Neural cell (in vitro differentiated cells): ENCODE measurements around the gene CAPN10.

Experiments used
- EZH2 ChIP-seq: fragments of 200-600, 300-800 bp; shearing (Covaris generic), sonication (generic); IDR thresholded peaks from 2 replicates; pipeline ENCODE4 v1.6.1; 2014; ENCODE audit warnings: antibody characterized with exemption, low read length, borderline replicate concordance, mild to moderate bottlenecking; ENCODE audit not compliant: insufficient read depth, poor library complexity, severe bottlenecking
- POLR2AphosphoS5 ChIP-seq: IDR thresholded peaks from 2 replicates; pipeline ENCODE4 v1.6.1; 2012
- TF ChIP-seq, protein P1 (sequence below): fragments of 450-650 bp; IDR thresholded peaks from 2 replicates; pipeline ENCODE4 v1.5.1; 2014; ENCODE audit warnings: antibody characterized with exemption, mild to moderate bottlenecking, moderate library complexity; ENCODE audit not compliant: poor library complexity, severe bottlenecking
- TF ChIP-seq, protein P2 (sequence below): IDR thresholded peaks from 2 replicates; pipeline ENCODE4 v1.6.1; 2012; ENCODE audit warnings: borderline replicate concordance

DNA sequence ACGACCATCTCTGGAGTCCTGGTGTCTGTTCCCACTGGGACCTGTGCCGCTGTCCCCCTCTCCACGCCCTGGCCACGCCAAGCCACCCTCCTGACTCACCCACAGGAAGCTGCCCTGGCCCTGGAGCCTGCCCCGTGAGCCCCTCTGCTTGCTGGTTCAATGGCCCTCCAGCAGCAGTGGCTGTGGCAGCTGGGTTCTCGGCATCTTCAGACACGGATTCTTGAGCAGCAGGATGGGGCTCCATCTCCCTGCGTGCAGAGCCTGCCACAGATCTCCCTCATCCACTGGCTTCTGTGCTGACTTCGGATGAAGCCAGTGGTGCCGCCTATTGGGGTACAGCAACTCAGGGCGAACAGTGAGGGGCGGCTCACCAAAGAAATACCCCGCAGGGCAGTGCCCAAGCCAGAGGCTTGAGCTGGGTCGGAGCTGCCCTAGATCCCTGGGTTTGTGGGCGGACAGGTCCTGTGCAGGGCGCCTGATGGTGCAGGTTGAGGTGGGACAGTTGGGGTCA, 14.0 kb downstream of the CAPN10 start:
- TF ChIP-seq, protein P1, sequence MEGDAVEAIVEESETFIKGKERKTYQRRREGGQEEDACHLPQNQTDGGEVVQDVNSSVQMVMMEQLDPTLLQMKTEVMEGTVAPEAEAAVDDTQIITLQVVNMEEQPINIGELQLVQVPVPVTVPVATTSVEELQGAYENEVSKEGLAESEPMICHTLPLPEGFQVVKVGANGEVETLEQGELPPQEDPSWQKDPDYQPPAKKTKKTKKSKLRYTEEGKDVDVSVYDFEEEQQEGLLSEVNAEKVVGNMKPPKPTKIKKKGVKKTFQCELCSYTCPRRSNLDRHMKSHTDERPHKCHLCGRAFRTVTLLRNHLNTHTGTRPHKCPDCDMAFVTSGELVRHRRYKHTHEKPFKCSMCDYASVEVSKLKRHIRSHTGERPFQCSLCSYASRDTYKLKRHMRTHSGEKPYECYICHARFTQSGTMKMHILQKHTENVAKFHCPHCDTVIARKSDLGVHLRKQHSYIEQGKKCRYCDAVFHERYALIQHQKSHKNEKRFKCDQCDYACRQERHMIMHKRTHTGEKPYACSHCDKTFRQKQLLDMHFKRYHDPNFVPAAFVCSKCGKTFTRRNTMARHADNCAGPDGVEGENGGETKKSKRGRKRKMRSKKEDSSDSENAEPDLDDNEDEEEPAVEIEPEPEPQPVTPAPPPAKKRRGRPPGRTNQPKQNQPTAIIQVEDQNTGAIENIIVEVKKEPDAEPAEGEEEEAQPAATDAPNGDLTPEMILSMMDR, result no peak
- TF ChIP-seq POLR2AphosphoS5 (no peak), EZH2 (no peak)
- TF ChIP-seq, protein P2, sequence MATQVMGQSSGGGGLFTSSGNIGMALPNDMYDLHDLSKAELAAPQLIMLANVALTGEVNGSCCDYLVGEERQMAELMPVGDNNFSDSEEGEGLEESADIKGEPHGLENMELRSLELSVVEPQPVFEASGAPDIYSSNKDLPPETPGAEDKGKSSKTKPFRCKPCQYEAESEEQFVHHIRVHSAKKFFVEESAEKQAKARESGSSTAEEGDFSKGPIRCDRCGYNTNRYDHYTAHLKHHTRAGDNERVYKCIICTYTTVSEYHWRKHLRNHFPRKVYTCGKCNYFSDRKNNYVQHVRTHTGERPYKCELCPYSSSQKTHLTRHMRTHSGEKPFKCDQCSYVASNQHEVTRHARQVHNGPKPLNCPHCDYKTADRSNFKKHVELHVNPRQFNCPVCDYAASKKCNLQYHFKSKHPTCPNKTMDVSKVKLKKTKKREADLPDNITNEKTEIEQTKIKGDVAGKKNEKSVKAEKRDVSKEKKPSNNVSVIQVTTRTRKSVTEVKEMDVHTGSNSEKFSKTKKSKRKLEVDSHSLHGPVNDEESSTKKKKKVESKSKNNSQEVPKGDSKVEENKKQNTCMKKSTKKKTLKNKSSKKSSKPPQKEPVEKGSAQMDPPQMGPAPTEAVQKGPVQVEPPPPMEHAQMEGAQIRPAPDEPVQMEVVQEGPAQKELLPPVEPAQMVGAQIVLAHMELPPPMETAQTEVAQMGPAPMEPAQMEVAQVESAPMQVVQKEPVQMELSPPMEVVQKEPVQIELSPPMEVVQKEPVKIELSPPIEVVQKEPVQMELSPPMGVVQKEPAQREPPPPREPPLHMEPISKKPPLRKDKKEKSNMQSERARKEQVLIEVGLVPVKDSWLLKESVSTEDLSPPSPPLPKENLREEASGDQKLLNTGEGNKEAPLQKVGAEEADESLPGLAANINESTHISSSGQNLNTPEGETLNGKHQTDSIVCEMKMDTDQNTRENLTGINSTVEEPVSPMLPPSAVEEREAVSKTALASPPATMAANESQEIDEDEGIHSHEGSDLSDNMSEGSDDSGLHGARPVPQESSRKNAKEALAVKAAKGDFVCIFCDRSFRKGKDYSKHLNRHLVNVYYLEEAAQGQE, result no peak
